Adrenal gland (tissue), 12 donors: Measurements from ENCODE around the gene PITPNM2. TPM values are rescaled to one million over a fixed set of nuclear protein-coding genes. Genes with fewer than 3 reads are reported as not detected.

ENCODE experiments used
- DNase-seq, 7 donors: peaks; one replicate each; pipeline ENCODE4 v3.0.0-alpha.2; 2019 to 2020
- H3K27ac ChIP-seq, 5 donors: fragments of 200-600 bp; sonication (generic) in 4 of 5; 1 replicate in 3 of 5; 2 replicates in 2 of 5; pipeline versions ENCODE4 v1.5.1 to v1.8.0; 2016 to 2020; ENCODE audit warnings: mild to moderate bottlenecking in 1 of 5
- H3K27me3 ChIP-seq: fragments of 200-600 bp; 2 replicates; pipeline ENCODE4 v1.8.0; 2021
- H3K36me3 ChIP-seq, 2 donors: fragments of 200-600 bp; replicated peaks in 1 of 2; 1 replicate in 1 of 2; 2 replicates in 1 of 2; pipeline versions ENCODE4 v1.5.1 to v1.8.0; 2018 to 2022
- H3K4me1 ChIP-seq, 2 donors: fragments of 200-600 bp; replicated peaks in 1 of 2; 1 replicate in 1 of 2; 2 replicates in 1 of 2; pipeline versions ENCODE4 v1.5.1 to v1.8.0; 2018 to 2021
- H3K4me3 ChIP-seq, 4 donors: fragments of 200-600 bp; sonication (generic) in 3 of 4; one replicate each; pipeline ENCODE4 v1.5.1; 2016 to 2018
- H3K9me3 ChIP-seq, 3 donors: fragments of 200-600 bp; sonication (generic) in 1 of 3; replicated peaks in 1 of 3; 1 replicate in 2 of 3; 2 replicates in 1 of 3; pipeline versions ENCODE4 v1.5.1 to v1.8.0; 2016 to 2021
- CTCF ChIP-seq, 6 experiments: fragments of 450-650 bp in 4 of 6; fragments of 200-600 bp in 2 of 6; sonication (generic) in 1 of 6; IDR thresholded peaks; 1 replicate in 5 of 6; 2 replicates in 1 of 6; pipeline versions ENCODE4 v1.5.1 to v1.8.0; 2016 to 2021; ENCODE audit warnings: antibody characterized with exemption in 6 of 6, mild to moderate bottlenecking in 2 of 6, moderate library complexity in 1 of 6
- POLR2A ChIP-seq, 2 donors: fragments of 450-650 bp; IDR thresholded peaks; one replicate each; pipeline ENCODE4 v1.6.1; 2017; ENCODE audit warnings: antibody characterized with exemption in 2 of 2, mild to moderate bottlenecking in 2 of 2, moderate library complexity in 1 of 2
- WGBS, 4 donors: extraction: QIAGEN DNeasy Blood & Tissue Kit in 2 of 4; methylation state at CpG; one replicate each; pipeline versions ENCODE4 v1.1.5 to v1.1.7; 2013 to 2017; 5-methylcytosine and 5-hydroxymethylcytosine counted together
- intact Hi-C, 2 donors: fragments of 100-400 bp; cut with DNase I; formaldehyde crosslinking; loops; one replicate each; pipeline versions ENCODE4 v1.14.1 to v1.15.0; 2022 to 2023
- polyA plus RNA-seq, 3 donors: library from polyadenylated mRNA; stranded (reverse); fragments of 200-250 nt in 2 of 3; fragments of 350-450 nt in 1 of 3; fragmentation: Illumina TruSeq in 1 of 3; extraction: RNeasy Lipid Tissue Mini Kit (QIAGEN cat#74804) in 1 of 3; gene quantifications; one replicate each; pipeline ENCODE4 v1.2.3, GENCODE V29; 2013 to 2014
- total RNA-seq, 9 donors: library from RNA; depleted of rRNA in 4 of 9; stranded (reverse); fragments of >200 nt in 4 of 9; fragments of 120-200 nt in 1 of 9; fragmentation: NEBNext Ultra II Directional in 1 of 9; extraction: Animal tissue kit (Norgen Biotek cat#: 25700) in 1 of 9; gene quantifications; one replicate each; pipeline versions ENCODE4 v1.1.0 to v1.2.4, GENCODE V29; 2013 to 2023
- donor health status: healthy with polysubstance abuse.
- donor health status: Bipolar disorder and iron deficiency.
- donor health status: DM: yes; HTN: yes; CAD: no.
- donor health status: DM: no; HTN: no; CAD: no.
- donor health status: DM: no; HTN: no; CAD: no.
- donor health status: DM: yes; HTN: yes; CAD: no.

Gene PITPNM2
- total and polyA plus RNA-seq, 12 donors, result 3.7 to 57.4 (median 24.1) TPM

DNA sequence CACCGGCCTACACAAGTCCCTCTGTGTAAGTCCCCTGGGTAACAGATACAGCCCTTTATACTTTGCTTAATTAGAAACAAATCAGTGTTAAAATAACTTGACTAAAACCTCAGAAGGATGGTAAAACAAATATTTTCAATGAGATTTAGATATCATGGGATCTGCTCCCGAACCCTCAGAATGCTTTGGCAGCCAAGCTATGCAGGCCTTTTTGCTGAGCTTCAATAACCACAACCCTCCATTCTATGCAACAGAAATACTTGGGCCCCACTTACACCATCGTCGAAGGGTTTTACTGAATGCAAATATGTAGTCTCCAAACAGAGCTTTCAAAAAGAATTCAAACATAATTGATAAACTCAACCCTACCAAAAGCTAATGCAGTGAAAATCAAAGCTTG lies 29.3 kb upstream of the PITPNM2 start:
- Histone ChIP-seq H3K4me3 (no peak overlapping the region), H3K27ac (no peak overlapping the region), H3K4me1 (no peaks in the 10 kb centered on the region), H3K9me3 (no peaks in the 10 kb centered on the region), H3K27me3 (no peaks in the 10 kb centered on the region), H3K36me3 (peaks cover 0 to 16% of the 10 kb centered on the region in 2 donors)
- WGBS, 4 donors, result 95 to 96% (median 95%) methylated on average over 4 of the region's 4 CpGs
- TF ChIP-seq CTCF (IDR thresholded peaks at IDR 0.05) (no peak), POLR2A (IDR thresholded peaks at IDR 0.05) (no peak)
- no peak for DNase-seq
- intact Hi-C loops, result no loop called here

GRCh38 chr12:123171967-123172366 lies 21.1 kb upstream of the PITPNM2 start:
- TF ChIP-seq CTCF (IDR thresholded peaks at IDR 0.05), result no peak
- TF ChIP-seq POLR2A (IDR thresholded peaks at IDR 0.05), result no peak
- H3K4me3 ChIP-seq, result no peak overlapping the region
- H3K9me3 ChIP-seq, result no peaks in the 10 kb centered on the region
- 72 to 80% (median 75%) methylated on average over 5 of the region's 5 CpGs for WGBS, 4 donors
- no peaks in the 10 kb centered on the region for H3K27me3 ChIP-seq
- H3K27ac ChIP-seq, result no peak overlapping the region
- DNase-seq, result no peak
- no peaks in the 10 kb centered on the region for H3K4me1 ChIP-seq
- H3K36me3 ChIP-seq, result peaks cover 0 to 19% of the 10 kb centered on the region in 2 donors
- intact Hi-C loops, result no loop called here

GRCh38 chr12:123167329-123167728 lies 16.4 kb upstream of the PITPNM2 start:
- Histone ChIP-seq H3K27ac (no peak overlapping the region), H3K4me1 (no peaks in the 10 kb centered on the region), H3K36me3 (peaks cover 0 to 33% of the 10 kb centered on the region in 2 donors), H3K4me3 (no peak overlapping the region), H3K9me3 (no peaks in the 10 kb centered on the region), H3K27me3 (no peaks in the 10 kb centered on the region)
- intact Hi-C loops, result no loop called here
- no peak for DNase-seq
- WGBS, 4 donors, result 42 to 100% (median 48%) methylated on average over 1 to 2 of the region's 2 CpGs
- TF ChIP-seq POLR2A (IDR thresholded peaks at IDR 0.05) (no peak), CTCF (IDR thresholded peaks at IDR 0.05) (no peak)

GRCh38 chr12:123165537-123165936 lies 14.6 kb upstream of the PITPNM2 start:
- H3K27me3 ChIP-seq, result no peaks in the 10 kb centered on the region
- 95 to 97% (median 95%) methylated on average over 4 of the region's 4 CpGs for WGBS, 4 donors
- intact Hi-C loops, result no loop called here
- no peaks in the 10 kb centered on the region for H3K9me3 ChIP-seq
- no peak overlapping the region for H3K27ac ChIP-seq
- no peak overlapping the region for H3K4me3 ChIP-seq
- H3K4me1 ChIP-seq, result no peaks in the 10 kb centered on the region
- H3K36me3 ChIP-seq, result peaks cover 0 to 31% of the 10 kb centered on the region in 2 donors
- TF ChIP-seq CTCF (IDR thresholded peaks at IDR 0.05), result no peak
- no peak for TF ChIP-seq POLR2A (IDR thresholded peaks at IDR 0.05)
- no peak for DNase-seq
